ENCODE results near the gene PTPRN2.

DNA sequence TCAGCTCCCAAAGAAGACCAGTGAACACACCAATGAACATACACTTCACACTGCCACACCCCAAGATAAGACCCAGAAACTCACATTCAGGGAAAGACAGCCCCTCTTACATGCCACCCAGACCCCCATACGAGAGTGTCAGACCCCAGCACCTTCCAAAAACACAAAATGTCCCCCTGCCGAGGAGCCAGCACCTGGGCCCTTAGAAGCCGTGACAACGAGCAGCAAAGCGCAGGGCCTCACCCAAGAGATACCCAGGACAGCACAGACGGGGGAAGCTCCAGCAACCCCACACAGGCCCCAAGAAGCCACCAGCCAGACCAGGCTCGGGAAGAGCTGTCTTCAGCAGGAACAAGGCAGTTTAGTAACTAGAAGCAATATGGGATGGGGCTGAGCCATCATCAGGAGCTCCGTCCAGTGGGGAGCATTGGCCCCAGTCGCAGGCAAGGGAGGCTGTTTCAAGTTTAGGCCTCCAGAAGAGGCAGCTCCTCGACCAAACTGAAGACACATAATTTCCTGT lies 243.6 kb downstream of the PTPRN2 start:
- TF ChIP-seq, protein P1, sequence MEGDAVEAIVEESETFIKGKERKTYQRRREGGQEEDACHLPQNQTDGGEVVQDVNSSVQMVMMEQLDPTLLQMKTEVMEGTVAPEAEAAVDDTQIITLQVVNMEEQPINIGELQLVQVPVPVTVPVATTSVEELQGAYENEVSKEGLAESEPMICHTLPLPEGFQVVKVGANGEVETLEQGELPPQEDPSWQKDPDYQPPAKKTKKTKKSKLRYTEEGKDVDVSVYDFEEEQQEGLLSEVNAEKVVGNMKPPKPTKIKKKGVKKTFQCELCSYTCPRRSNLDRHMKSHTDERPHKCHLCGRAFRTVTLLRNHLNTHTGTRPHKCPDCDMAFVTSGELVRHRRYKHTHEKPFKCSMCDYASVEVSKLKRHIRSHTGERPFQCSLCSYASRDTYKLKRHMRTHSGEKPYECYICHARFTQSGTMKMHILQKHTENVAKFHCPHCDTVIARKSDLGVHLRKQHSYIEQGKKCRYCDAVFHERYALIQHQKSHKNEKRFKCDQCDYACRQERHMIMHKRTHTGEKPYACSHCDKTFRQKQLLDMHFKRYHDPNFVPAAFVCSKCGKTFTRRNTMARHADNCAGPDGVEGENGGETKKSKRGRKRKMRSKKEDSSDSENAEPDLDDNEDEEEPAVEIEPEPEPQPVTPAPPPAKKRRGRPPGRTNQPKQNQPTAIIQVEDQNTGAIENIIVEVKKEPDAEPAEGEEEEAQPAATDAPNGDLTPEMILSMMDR (conservative IDR thresholded peaks at IDR 0.05 in 1 of 2, IDR thresholded peaks at IDR 0.05 in 1 of 2; ENCODE audit: low read depth in 1 of 2, low read length in 2 of 2): no peak
- no peak for TF ChIP-seq EZH2 (IDR thresholded peaks at IDR 0.05; ENCODE audit: low read length, missing control alignments)

Data from fibroblast of lung (primary cell).